NCI-H1436 (cell line): ENCODE measurements around the gene FES.
"Not testable (repeated sequence)": the region's sequence is repeated elsewhere in the genome, so short reads cannot be mapped to it uniquely, and the experiment has no call there.

Experiments
- DNase-seq: peaks from one replicate; lab custom pipeline; 2025; lab: John Stamatoyannopoulos, UW

FES gene

GRCh38 chr15:90860942-90861675 lies 23.2 kb upstream of the FES start:
- peak; percentile 79 for DNase-seq

GRCh38 chr15:90862487-90862886 lies 21.8 kb upstream of the FES start:
- DNase-seq, result no peak

- no peak for DNase-seq
These were observed 21.1 kb upstream of the FES start for GRCh38 chr15:90862964-90863778.

GRCh38 chr15:90863987-90864386 lies 20.3 kb upstream of the FES start:
- no peak for DNase-seq

GRCh38 chr15:90864507-90864906 lies 19.8 kb upstream of the FES start:
- no peak for DNase-seq

- DNase-seq, result no peak
These were observed 18.6 kb upstream of the FES start for GRCh38 chr15:90865702-90866101.

- no peak for DNase-seq
These were observed 18.1 kb upstream of the FES start for GRCh38 chr15:90866161-90866715.

- DNase-seq, result no peak
These were observed 17.5 kb upstream of the FES start for GRCh38 chr15:90866800-90867199.

GRCh38 chr15:90868261-90868689 lies 16.0 kb upstream of the FES start, which contains the start of gene FURIN:
TSS of gene FURIN (plus strand) at chr15:90868588. CDS start at chr15:90875741, 7,153 bp downstream.
- DNase-seq, result no peak

GRCh38 chr15:90869140-90869541 lies 15.2 kb upstream of the FES start:
- DNase-seq, result no peak

GRCh38 chr15:90869601-90870353 lies 14.5 kb upstream of the FES start:
- DNase-seq, result peak; percentile 26

GRCh38 chr15:90870354-90871138 lies 13.8 kb upstream of the FES start:
- DNase-seq, result no peak

- DNase-seq, result no peak
These were observed 13.1 kb upstream of the FES start for GRCh38 chr15:90871139-90871715.

GRCh38 chr15:90871716-90872485 lies 12.4 kb upstream of the FES start:
- DNase-seq, result no peak

GRCh38 chr15:90872486-90873184 lies 11.7 kb upstream of the FES start:
- no peak for DNase-seq

GRCh38 chr15:90873488-90873997 lies 10.8 kb upstream of the FES start:
- DNase-seq, result no peak

GRCh38 chr15:90873998-90874605 lies 10.2 kb upstream of the FES start:
- DNase-seq, result no peak

GRCh38 chr15:90874986-90875385 lies 9.3 kb upstream of the FES start:
- DNase-seq, result not testable (repeated sequence)

- no peak for DNase-seq
These were observed 8.7 kb upstream of the FES start for GRCh38 chr15:90875549-90875981.
